Measurements from ENCODE around the gene ERCC6L2. TPM values are rescaled to one million over a fixed set of nuclear protein-coding genes. Genes with fewer than 3 reads are reported as not detected.

Gene ERCC6L2
- total and polyA plus RNA-seq, 2 of the 4 experiments (the other 2 are of a cell fraction) = 13.0 to 67.6 TPM

- H2AK5ac ChIP-seq (ENCODE audit: low read depth, low read length) = no peak overlapping the region
- no peak overlapping the region for H3K27ac ChIP-seq (ENCODE audit: insufficient read depth, low read length)
- H4K91ac ChIP-seq (ENCODE audit: insufficient read depth, low read depth, low read length) = no peak overlapping the region
- H2BK15ac ChIP-seq (ENCODE audit: low read depth, low read length) = no peak overlapping the region
- no TSS peak for BruUV-seq (replicated peaks)
- H3K56ac ChIP-seq (ENCODE audit: extremely low read depth, insufficient read depth, low read length) = no peak overlapping the region
- H3K79me1 ChIP-seq (ENCODE audit: low read depth in 1 of 2, low read length in 2 of 2) = peaks cover 0 to 7% of the 10 kb centered on the region in 2 experiments; a peak in 1 of 4 replicates
- no peak overlapping the region for H4K5ac ChIP-seq (ENCODE audit: low read depth, low read length)
- no peak for ATAC-seq (ENCODE audit: low read depth)
- no peak overlapping the region for H3K14ac ChIP-seq (replicated peaks; ENCODE audit: low read depth, low read length)
- no peak overlapping the region for H2BK120ac ChIP-seq (ENCODE audit: low read depth, low read length)
- H3K27me3 ChIP-seq (ENCODE audit: control insufficient read depth, insufficient read depth, low read length) = no peaks in the 10 kb centered on the region
- no peaks in the 10 kb centered on the region for H4K20me1 ChIP-seq (ENCODE audit: insufficient read depth, low read length)
- no peak overlapping the region for H2BK20ac ChIP-seq (ENCODE audit: low read depth, low read length)
- dilution Hi-C loops (cut with HindIII; ENCODE audit: low sequenced_read_pairs, unreplicated experiment) = no loop called here
- intact Hi-C loops (cut with micrococcal nuclease) = no loop called here
- H3K9me3 ChIP-seq (ENCODE audit: control insufficient read depth, insufficient read depth, low read length) = no peaks in the 10 kb centered on the region
- no peak overlapping the region for H3K4ac ChIP-seq (ENCODE audit: low read depth, low read length)
- POLR2A ChIA-PET (ENCODE audit: unreplicated experiment) = no interaction called here
- H3K23ac ChIP-seq (ENCODE audit: low read depth, low read length) = no peak overlapping the region
- no peak for DNase-seq
- peaks cover 4% of the 10 kb centered on the region for H3K4me1 ChIP-seq (ENCODE audit: control insufficient read depth, insufficient read depth, low read length)
- H3K4me3 ChIP-seq (ENCODE audit: insufficient read depth, low read depth, low read length) = no peak overlapping the region
- in situ Hi-C loops (cut with MboI; ENCODE audit: low sequenced_read_pairs) = no loop called here
- no peak overlapping the region for H2AK9ac ChIP-seq (replicated peaks; ENCODE audit: low read depth, low read length, poor library complexity)
- WGBS, 2 experiments (ENCODE audit: extremely low coverage in 2 of 2, insufficient read length in 1 of 2) = no CpG with 5 or more reads among the region's 1 CpG
- H2AFZ ChIP-seq (replicated peaks; ENCODE audit: low read length, poor library complexity) = no peak overlapping the region
- CTCF ChIA-PET = no interaction called here
- no peak overlapping the region for H4K8ac ChIP-seq (ENCODE audit: low read depth in 2 of 2, low read length in 2 of 2)
- H3K4me2 ChIP-seq (ENCODE audit: low read depth, low read length) = no peak overlapping the region
- peaks cover 4% of the 10 kb centered on the region; the same call in 1 of the 2 replicates for H3K9me1 ChIP-seq (ENCODE audit: insufficient read depth, low read length)
- peaks cover 12% of the 10 kb centered on the region for H3K36me3 ChIP-seq (ENCODE audit: control insufficient read depth, insufficient read depth, low read length)
- H2BK5ac ChIP-seq (ENCODE audit: low read depth, low read length, poor library complexity, severe bottlenecking) = no peak overlapping the region
- no peak overlapping the region for H3K9ac ChIP-seq (ENCODE audit: low read depth, low read length)
- TF ChIP-seq, protein P1, sequence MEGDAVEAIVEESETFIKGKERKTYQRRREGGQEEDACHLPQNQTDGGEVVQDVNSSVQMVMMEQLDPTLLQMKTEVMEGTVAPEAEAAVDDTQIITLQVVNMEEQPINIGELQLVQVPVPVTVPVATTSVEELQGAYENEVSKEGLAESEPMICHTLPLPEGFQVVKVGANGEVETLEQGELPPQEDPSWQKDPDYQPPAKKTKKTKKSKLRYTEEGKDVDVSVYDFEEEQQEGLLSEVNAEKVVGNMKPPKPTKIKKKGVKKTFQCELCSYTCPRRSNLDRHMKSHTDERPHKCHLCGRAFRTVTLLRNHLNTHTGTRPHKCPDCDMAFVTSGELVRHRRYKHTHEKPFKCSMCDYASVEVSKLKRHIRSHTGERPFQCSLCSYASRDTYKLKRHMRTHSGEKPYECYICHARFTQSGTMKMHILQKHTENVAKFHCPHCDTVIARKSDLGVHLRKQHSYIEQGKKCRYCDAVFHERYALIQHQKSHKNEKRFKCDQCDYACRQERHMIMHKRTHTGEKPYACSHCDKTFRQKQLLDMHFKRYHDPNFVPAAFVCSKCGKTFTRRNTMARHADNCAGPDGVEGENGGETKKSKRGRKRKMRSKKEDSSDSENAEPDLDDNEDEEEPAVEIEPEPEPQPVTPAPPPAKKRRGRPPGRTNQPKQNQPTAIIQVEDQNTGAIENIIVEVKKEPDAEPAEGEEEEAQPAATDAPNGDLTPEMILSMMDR (conservative IDR thresholded peaks at IDR 0.05; ENCODE audit: low read depth, low read length) = no peak
- TF ChIP-seq CEBPB (IDR thresholded peaks at IDR 0.05; ENCODE audit: low read depth, low read length) = no peak
- no peak for TF ChIP-seq MAFK (IDR thresholded peaks at IDR 0.05; ENCODE audit: low read depth, low read length)
- TF ChIP-seq NFE2L2 (IDR thresholded peaks at IDR 0.05; ENCODE audit: low read depth, low read length) = no peak
- H3K18ac ChIP-seq (ENCODE audit: low read depth, low read length) = no peak overlapping the region
Measured at GRCh38 chr9:95939472-95939871, 64.0 kb downstream of the ERCC6L2 start.
